Activated T-helper 2 cell treated with anti-CD3 and anti-CD28 coated beads, Interferon-gamma antibody, Interleukin-2, Interleukin-4, amounts not matched to agents 10 μg/mL and 5 μg/mL and 100 μg/mL, durations not matched to agents 14 hours and 24 hours and 36 hours (primary cell): ENCODE results near the gene TLR10. TPM values are rescaled to one million over a fixed set of nuclear protein-coding genes. Genes with fewer than 3 reads are reported as not detected.

Experiments used
- DNase-seq: peaks from one replicate; pipeline ENCODE4 v3.0.0; 2021; ENCODE audit warnings: low spot score
- H3K27ac Mint-ChIP-seq: one replicate; pipeline ENCODE4 v1.8.0; 2021; ENCODE audit warnings: mixed read lengths
- H3K27me3 Mint-ChIP-seq: one replicate; pipeline ENCODE4 v1.8.0; 2021; ENCODE audit warnings: low read depth, mixed read lengths
- H3K36me3 Mint-ChIP-seq: one replicate; pipeline ENCODE4 v1.8.0; 2021; ENCODE audit warnings: low read depth, mixed read lengths
- H3K4me1 Mint-ChIP-seq: one replicate; pipeline ENCODE4 v1.8.0; 2021; ENCODE audit warnings: low read depth, mixed read lengths
- H3K4me3 Mint-ChIP-seq: one replicate; pipeline ENCODE4 v1.8.0; 2021; ENCODE audit warnings: low read depth, mild to moderate bottlenecking, moderate library complexity, mixed read lengths
- H3K9me3 Mint-ChIP-seq: one replicate; pipeline ENCODE4 v1.8.0; 2021; ENCODE audit warnings: mixed read lengths
- intact Hi-C: fragments of 100-400 bp; cut with micrococcal nuclease; formaldehyde crosslinking; loops from one replicate; pipeline ENCODE4 v1.15.1; 2023
- total RNA-seq: library from RNA; stranded (reverse); gene quantifications from 2 replicates; pipeline ENCODE4 v1.2.3, GENCODE V29; 2022

TLR10 gene
- total RNA-seq, 1 donor from 2014 or later: not detected

- Mint-ChIP-seq H3K9me3 (peaks cover 14% of the 10 kb centered on the region), H3K27ac (no peak overlapping the region), H3K36me3 (no peaks in the 10 kb centered on the region), H3K27me3 (peaks cover 18% of the 10 kb centered on the region), H3K4me3 (no peak overlapping the region), H3K4me1 (peaks cover 10% of the 10 kb centered on the region)
- no peak for DNase-seq
- intact Hi-C loops: loop anchor here (5.0 kb wide), 2 partner anchors 53 to 423 kb away; no protein-coding TSS in a partner anchor
Measured at GRCh38 chr4:38730493-38730829, 52.3 kb downstream of the TLR10 start.

DNA sequence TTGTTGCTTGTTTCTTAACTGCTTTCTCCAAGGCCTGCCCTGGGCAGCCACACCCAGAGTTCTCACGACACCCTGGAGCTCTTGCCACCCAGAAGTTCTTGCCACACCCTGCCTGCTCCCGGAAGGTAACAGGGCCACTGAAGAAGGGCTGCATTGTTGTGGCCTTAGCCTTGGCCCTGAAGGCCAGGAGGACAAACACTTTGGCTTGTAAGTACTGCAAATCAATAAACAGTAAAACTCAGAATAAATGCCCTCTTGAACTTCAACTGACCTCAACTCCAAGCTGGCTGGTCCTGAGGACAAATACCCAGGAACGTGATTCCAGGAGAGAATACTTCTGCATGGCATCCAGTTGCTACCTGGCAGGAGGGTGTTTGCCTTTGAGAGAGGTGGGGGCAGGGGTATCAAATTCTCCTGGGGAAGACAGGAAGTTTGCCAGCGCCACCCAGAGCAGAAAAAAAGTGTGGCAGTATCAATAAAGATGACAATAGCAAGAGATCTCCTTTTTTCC is 54.1 kb downstream of the TLR10 start:
- Mint-ChIP-seq H3K4me1 (peaks cover 20% of the 10 kb centered on the region), H3K27ac (no peak overlapping the region), H3K9me3 (peaks cover 11% of the 10 kb centered on the region), H3K4me3 (no peak overlapping the region), H3K27me3 (peaks cover 13% of the 10 kb centered on the region), H3K36me3 (no peaks in the 10 kb centered on the region)
- intact Hi-C loops: no loop called here
- no peak for DNase-seq

- H3K27me3 Mint-ChIP-seq: peaks cover 21% of the 10 kb centered on the region
- no peaks in the 10 kb centered on the region for H3K36me3 Mint-ChIP-seq
- intact Hi-C loops: no loop called here
- H3K27ac Mint-ChIP-seq: no peak overlapping the region
- no peak for DNase-seq
- H3K4me1 Mint-ChIP-seq: peaks cover 10% of the 10 kb centered on the region
- no peaks in the 10 kb centered on the region for H3K9me3 Mint-ChIP-seq
- H3K4me3 Mint-ChIP-seq: no peak overlapping the region
Measured at GRCh38 chr4:38724475-38724808, 58.3 kb downstream of the TLR10 start.

DNA sequence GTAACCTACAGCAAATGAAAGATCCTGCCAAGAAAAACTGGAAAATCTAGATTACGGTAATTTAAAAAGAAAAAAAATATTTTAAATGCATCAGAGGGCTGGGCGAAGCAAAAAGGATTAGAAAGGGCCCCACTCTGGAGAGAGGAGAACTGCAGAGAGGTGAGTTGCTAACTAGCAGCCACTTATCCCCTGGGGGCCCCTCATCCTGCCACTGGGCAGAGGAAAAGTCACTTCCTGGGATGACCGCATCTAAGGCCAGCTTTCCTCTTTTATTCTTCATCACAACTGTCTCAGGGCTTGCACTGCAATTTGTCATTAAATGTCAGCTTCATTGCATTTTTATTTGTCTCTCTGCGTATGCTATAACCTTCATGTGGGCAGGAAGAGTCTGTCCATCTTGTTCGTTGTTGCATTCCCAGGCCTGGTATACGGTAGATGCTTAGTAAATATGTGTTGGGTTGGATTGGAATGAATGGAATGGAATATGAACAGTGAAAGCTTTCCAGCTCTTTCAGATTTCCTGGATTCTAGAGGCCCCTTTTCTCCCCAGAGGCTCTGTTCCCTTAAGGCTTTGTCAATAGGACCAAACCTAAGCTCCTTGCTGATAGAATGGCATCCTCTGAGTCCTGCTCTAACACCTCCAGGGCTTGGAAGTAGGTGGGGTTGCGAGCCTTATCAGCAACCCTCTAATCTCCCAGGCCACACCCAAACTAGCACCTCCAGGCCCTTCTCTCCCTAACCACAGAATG is 58.9 kb downstream of the TLR10 start:
- DNase-seq: no peak
- intact Hi-C loops: no loop called here
- peaks cover 21% of the 10 kb centered on the region for H3K27me3 Mint-ChIP-seq
- no peak overlapping the region for H3K27ac Mint-ChIP-seq
- no peaks in the 10 kb centered on the region for H3K9me3 Mint-ChIP-seq
- no peaks in the 10 kb centered on the region for H3K36me3 Mint-ChIP-seq
- no peak overlapping the region for H3K4me3 Mint-ChIP-seq
- peaks cover 10% of the 10 kb centered on the region for H3K4me1 Mint-ChIP-seq

- intact Hi-C loops: no loop called here
- no peak for DNase-seq
- Mint-ChIP-seq H3K27ac (no peak overlapping the region), H3K9me3 (no peaks in the 10 kb centered on the region), H3K4me3 (no peak overlapping the region), H3K27me3 (peaks cover 19% of the 10 kb centered on the region), H3K36me3 (no peaks in the 10 kb centered on the region), H3K4me1 (peaks cover 10% of the 10 kb centered on the region)
Measured at GRCh38 chr4:38723114-38723513, 59.7 kb downstream of the TLR10 start.

Other genes with a start within 250 kb of the TLR10 start
- 0.62 and 0.71 TPM in 2 replicates for gene KLF3, start 118.8 kb downstream of the TLR10 start, total RNA-seq
- gene TLR1, start 21.8 kb upstream of the TLR10 start, total RNA-seq: 0.34 and 0.67 TPM in 2 replicates
- gene TLR6, start 73.8 kb upstream of the TLR10 start, total RNA-seq: 0.37 and 0.48 TPM in 2 replicates
- 0.14 and 0.67 TPM in 2 replicates for gene FAM114A1, start 84.8 kb upstream of the TLR10 start, total RNA-seq
- 17.6 and 17.8 TPM in 2 replicates for gene TMEM156, start 249.4 kb upstream of the TLR10 start, total RNA-seq